Fibroblast of the aortic adventitia (primary cell): Measurements from ENCODE around the gene MDN1. TPM values are rescaled to one million over a fixed set of nuclear protein-coding genes. Genes with fewer than 3 reads are reported as not detected.

Experiments
- DNase-seq: peaks from one replicate; pipeline ENCODE4 v3.0.0-alpha.2; 2010; ENCODE audit warnings: low read depth
- H3K4me3 ChIP-seq: 2 replicates; pipeline ENCODE4 v1.5.1; 2011; ENCODE audit warnings: low read depth, mild to moderate bottlenecking, control low read depth, low read length, moderate library complexity
- total RNA-seq: library from RNA; depleted of rRNA; stranded (reverse); fragments of >200 nt; gene quantifications from 2 replicates; pipeline ENCODE4 v1.2.3, GENCODE V29; 2012; ENCODE audit warnings: low replicate concordance
- TF ChIP-seq, protein P1 (sequence below): IDR thresholded peaks from 2 replicates; pipeline ENCODE4 v1.5.1; 2011; ENCODE audit warnings: mild to moderate bottlenecking, low read length, control low read depth, inconsistent platforms; ENCODE audit not compliant: insufficient read depth

Gene MDN1
- total RNA-seq, 1 donor, result 29.0 TPM

DNA sequence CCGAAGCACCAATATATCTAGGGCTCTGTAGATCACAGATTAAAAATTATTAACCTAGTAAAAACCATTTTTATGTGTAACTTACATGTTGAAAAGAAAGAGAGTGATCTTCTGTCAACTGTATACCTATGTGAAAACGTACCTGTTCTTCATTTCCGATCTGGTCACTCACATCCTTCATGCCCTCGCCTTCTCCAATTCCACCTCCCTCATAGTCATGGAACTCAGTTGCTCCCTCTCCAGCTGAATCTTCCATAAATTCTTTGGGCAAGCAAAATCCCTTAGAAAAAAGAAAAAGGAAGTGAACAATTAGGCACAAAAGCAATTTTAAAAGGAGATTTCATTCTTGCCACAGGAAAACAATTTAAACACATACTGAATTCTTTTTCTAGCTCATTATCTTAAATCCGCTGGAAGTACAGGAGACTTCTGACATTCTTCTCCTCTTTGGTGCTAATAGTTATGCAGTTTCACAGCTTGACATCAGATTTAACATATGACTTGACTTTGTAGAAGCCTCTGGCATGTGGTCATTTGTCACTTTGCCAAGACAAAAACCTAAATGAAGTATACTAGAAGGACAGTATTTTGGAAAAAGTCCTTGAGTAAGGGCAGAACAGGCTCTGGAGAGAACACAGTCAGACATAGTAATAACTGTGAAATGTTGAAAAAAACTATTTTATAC, 151.6 kb downstream of the MDN1 start:
- TF ChIP-seq, protein P1, sequence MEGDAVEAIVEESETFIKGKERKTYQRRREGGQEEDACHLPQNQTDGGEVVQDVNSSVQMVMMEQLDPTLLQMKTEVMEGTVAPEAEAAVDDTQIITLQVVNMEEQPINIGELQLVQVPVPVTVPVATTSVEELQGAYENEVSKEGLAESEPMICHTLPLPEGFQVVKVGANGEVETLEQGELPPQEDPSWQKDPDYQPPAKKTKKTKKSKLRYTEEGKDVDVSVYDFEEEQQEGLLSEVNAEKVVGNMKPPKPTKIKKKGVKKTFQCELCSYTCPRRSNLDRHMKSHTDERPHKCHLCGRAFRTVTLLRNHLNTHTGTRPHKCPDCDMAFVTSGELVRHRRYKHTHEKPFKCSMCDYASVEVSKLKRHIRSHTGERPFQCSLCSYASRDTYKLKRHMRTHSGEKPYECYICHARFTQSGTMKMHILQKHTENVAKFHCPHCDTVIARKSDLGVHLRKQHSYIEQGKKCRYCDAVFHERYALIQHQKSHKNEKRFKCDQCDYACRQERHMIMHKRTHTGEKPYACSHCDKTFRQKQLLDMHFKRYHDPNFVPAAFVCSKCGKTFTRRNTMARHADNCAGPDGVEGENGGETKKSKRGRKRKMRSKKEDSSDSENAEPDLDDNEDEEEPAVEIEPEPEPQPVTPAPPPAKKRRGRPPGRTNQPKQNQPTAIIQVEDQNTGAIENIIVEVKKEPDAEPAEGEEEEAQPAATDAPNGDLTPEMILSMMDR, result no peak
- DNase-seq, result peak; percentile 56
- no peak overlapping the region for H3K4me3 ChIP-seq

DNA sequence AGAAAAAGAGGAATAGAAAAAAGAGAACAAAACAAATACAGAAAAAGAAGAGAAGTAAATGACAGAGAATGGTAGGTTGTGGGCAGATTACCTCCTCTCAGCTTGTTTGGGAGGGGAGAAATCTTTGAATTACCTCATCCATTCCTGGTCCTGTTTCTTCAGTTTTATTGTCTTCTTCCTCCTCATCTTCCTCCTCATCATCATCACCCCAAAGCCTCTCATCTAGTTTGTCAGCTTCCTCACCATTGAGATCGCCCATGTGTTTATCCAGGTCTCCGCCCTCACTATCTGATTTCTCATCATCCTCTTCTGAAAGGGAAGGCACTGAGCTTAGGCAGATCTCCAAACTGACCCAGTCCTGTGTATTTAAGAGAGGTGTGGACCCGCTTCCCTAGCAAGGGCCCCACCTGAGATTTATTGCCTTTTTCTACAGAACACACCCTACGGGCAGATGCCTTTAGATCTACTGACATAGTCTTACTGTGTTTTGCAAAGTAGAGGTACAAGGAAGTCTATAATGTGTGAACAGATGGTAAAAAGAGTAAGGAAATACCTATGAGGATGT, 156.9 kb downstream of the MDN1 start:
- DNase-seq, result no peak
- TF ChIP-seq, protein P1, result no peak
- H3K4me3 ChIP-seq, result no peak overlapping the region

DNA sequence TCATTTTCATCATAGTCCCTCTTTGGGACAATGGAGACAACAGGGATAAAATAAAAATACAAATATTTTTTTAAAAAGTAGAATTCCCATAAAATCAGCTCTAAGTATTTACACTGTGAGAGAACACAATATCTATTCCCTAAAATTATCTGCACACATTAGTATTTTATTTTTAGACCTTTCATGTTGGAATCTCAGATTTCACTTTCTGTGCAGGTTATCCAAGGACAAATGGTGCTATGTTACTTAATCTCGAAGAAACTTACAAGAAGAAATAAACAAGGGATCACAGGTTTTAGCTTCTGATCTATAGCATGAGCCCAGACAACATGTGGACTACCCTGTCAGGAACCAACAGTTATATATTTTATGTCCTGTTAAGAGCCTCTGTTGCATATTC, 158.0 kb downstream of the MDN1 start:
- no peak overlapping the region for H3K4me3 ChIP-seq
- TF ChIP-seq, protein P1, result no peak
- DNase-seq, result no peak

DNA sequence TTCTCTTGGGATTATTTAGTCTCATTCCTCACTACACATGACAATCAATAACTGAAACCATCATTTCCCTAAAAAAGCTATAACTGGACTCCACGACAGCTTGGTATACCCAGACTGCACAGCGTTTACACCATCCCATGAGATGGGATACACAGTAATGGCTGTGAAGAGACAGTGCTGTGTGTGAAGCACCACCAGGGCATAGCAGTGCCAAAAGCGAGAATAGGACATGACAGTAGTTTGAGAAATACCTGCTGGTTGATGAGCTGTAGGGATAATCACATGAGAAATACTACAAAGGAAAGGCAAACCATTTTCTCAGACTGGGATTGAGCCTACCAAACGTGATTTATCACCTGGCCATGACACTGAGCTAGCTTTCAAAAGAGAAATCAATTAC, 158.6 kb downstream of the MDN1 start:
- TF ChIP-seq, protein P1, result no peak
- DNase-seq, result no peak
- H3K4me3 ChIP-seq, result no peak overlapping the region

DNA sequence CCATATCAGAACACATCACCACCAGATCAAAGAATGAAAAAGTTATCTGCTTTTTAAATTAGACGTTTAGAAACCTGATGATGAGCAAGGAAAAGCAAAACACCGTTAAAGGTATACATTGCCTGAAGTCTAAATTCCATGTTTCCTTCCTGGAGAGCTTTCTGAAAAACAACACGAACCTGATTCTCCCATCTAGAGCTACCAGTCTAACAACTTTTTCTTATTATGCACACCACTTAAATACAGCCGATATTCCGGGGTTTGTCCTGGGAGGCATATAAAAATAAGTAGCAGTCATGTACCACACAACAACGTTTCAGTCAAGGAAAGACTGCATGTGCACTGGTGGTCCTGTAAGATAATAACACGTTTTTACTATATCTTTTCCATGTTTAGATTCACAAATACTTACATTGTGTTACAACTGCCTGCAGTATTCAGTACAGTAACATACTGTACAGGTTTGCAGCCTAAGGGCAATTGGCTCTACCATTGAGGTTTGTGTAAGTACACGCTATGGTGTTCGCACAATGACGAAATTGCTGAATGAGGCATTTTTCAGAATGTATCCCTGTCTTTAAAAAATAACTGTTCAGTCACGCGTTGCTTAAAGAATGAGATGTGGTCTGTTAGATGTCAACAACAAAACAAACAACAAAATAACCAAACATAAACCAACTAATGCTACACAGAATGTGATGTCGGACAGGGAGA, 162.0 kb downstream of the MDN1 start:
- H3K4me3 ChIP-seq, result no peak overlapping the region
- no peak for DNase-seq
- TF ChIP-seq, protein P1, result no peak

DNA sequence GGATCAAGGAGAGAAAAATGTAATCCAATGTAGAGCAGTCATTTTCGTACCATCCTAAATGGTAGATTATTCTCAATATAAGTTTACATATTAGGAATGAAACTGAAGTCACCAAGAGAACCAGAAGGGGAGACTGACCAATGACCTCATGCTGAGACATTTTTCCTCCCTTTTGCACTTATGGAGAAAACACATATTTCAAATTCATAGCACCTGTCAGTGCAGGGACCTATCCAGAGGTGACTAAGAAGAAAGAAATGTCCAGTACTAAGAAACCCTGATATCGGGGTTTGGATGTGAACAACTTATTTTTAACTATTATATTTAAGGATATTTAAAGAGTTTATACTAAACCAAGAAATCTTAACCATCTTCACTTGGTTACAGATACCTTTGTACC, 164.5 kb downstream of the MDN1 start:
- TF ChIP-seq, protein P1, result no peak
- no peak for DNase-seq

More for the DNA sequence above, 164.5 kb downstream of the MDN1 start:
- H3K4me3 ChIP-seq, result no peak overlapping the region
